GM18951 (cell line): ENCODE measurements around the gene BIRC5.
A peak's percentile ranks its signal among the peaks of the same experiment; 100 is the strongest.
"Not testable (repeated sequence)": the region's sequence is repeated elsewhere in the genome, so short reads cannot be mapped to it uniquely, and the experiment has no call there.

Experiments
- POLR2A ChIP-seq: IDR thresholded peaks from 4 replicates; pipeline ENCODE4 v1.6.1; 2011; ENCODE audit warnings: mild to moderate bottlenecking; ENCODE audit not compliant: insufficient read length, insufficient read depth; ENCODE audit errors: extremely low read depth
- in situ Hi-C: fragments of 300-500 bp; cut with MboI; formaldehyde crosslinking; loops from one replicate; pipeline ENCODE4 v1.12.0; 2022; ENCODE audit warnings: low sequenced_read_pairs, mixed read lengths, inconsistent platforms; ENCODE audit not compliant: unreplicated experiment

The BIRC5 gene

DNA sequence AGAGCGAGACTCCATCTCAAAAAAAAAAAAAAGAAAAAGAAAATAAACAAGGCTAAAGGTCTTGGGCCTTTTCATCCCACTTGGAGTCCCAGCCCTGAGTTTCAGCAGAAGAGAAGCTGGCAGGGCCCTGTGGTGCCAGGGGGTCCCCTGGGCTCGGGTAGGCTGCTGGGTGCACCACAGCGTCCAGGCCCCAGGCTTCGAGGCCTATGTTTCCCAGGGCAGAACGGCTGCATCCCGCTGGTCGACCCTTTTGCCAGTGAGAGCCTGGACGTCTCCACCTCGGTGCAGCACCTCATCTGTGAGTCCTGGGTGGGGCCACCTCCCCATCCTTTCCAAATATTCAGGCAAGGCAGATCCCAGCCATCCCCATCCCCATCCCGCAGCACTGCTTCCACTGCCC lies 19.6 kb downstream of the BIRC5 start:
- no peak for TF ChIP-seq POLR2A
- in situ Hi-C loops = no loop called here

DNA sequence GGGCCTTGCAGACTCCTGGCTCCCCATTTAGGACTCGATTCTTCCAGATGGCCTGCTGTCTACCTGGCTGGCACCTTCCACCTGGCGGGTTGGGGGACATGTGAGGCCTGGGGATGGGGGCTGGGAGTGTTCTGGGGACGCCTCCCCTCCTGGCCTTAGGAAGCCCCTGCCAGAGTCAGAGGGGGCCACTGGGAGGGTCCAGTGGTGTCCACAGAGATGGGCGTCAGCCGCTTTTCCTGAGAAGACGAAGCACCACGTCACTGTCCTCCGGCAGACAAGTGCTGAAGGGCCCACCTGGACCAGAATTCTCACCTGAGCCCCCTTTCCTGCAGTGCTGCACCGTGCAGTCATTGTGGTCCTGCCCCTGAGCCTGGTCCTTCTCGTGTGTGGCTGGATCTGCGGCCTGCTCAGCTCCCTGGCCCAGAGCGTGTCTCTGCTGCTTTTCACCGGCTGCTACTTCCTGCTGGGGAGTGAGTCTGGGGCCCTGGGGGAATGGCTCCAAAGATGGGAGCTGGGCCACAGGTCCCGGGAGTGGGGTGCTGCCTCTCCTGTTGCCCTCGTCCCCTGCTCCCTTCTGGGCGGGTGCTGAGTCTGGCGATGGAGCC lies 20.3 kb downstream of the BIRC5 start:
- no peak for TF ChIP-seq POLR2A

DNA sequence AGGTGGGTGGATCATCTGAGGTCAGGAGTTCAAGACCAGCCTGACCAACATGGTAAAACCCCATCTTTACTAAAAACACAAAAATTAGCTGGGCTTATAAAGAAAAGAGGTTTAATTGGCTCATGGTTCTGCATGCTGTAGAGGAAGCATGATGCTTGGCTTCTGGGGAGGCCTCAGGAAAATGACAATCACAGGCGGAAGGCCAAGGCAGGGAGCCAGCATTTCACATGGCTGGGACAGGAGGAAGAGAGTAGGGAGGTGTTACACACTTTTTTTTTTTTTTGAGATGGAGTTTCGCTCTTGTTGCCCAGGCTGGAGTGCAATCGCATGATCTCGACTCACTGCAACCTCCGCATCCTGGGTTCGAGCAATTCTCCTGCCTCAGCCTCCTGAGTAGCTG lies 21.0 kb downstream of the BIRC5 start:
- in situ Hi-C loops = not testable (repeated sequence)

More for the DNA sequence above, 20.3 kb downstream of the BIRC5 start:
- in situ Hi-C loops = no loop called here

DNA sequence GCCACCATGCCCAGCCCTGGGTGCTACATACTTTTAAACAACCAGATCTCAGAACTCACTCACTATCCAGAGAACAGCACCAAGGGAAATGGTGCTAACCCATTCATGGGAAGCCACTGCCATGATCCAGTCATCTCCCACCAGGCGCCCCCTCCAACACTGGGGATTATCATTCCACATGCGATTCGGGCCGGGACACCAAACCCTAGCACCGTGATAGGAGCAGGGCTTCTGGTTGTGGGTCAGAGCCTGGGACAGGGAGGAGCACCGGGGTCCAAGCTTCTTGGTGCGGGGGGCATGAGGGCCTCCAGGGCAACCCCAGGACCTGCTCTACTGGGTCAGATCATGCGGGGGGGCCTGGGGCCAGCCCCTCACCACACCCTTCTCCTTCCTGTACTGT lies 21.8 kb downstream of the BIRC5 start:
- TF ChIP-seq POLR2A = no peak
- in situ Hi-C loops = no loop called here

DNA sequence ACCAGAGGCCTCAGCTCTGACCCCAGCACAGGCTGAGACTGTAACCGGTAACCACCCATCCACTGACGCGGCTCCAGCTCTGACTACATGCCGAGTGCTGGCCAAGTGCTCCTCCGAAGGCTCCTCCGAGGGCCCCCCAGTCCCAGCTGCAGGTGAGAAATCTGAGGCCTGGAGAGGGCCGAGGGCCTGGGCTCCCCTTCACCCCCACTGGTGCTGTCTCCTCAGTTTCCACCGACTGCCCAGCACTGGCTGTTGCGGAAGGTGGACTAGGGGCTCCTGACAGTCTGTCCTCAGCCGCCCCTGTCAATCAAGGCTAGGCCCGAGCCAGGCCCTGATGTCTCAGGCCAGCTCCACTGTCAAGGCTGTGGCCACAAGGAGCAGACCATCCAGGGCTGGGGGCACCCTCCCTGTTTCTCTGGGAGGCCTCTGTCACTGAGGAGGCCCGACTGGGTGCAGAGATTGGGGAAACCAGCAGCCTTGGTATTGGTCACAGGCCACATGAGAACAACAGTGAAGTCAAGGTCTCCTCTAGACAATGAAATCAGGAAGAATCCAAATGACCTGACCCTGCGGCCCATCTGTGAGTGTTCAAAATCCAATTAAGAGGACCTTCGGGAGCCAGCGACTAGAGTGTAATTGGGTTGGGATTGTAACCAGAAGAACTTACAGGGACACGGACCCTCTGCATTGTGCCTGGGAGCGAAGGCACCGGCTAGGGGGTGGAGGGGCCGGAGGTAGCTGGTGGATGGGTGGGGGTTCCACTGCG lies 22.5 kb downstream of the BIRC5 start:
- in situ Hi-C loops = no loop called here
- no peak for TF ChIP-seq POLR2A

DNA sequence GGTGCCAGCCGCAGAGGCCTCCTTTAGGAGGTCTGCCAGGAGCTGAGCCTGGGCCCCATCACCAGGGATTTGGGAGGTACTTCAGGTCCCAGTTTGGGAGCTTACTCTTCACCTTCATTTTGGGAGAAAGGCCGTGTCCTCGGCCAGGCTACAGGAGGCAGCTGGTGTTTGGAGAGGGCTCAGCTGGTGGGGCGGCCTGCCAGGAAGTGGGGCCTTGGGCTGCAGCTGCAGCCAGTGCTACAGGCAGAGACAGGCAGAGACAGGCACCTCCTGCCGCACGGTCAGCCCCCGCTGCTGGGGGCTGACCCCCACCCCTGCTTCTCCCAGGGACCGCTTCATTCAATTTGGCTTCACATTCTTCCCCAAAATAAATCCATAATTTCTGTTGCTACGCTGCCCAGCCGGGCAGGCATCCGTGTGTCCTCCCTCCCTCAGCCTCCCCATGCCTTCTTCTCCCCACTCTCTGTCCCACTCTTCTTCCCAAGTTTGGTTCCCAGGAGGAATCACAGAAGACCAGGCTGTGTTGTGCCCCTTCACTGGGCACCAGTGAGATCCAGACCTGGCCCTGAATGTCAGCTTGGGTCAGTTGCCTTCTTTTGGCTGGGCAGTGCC lies 23.5 kb downstream of the BIRC5 start:
- no peak for TF ChIP-seq POLR2A
- in situ Hi-C loops = no loop called here

DNA sequence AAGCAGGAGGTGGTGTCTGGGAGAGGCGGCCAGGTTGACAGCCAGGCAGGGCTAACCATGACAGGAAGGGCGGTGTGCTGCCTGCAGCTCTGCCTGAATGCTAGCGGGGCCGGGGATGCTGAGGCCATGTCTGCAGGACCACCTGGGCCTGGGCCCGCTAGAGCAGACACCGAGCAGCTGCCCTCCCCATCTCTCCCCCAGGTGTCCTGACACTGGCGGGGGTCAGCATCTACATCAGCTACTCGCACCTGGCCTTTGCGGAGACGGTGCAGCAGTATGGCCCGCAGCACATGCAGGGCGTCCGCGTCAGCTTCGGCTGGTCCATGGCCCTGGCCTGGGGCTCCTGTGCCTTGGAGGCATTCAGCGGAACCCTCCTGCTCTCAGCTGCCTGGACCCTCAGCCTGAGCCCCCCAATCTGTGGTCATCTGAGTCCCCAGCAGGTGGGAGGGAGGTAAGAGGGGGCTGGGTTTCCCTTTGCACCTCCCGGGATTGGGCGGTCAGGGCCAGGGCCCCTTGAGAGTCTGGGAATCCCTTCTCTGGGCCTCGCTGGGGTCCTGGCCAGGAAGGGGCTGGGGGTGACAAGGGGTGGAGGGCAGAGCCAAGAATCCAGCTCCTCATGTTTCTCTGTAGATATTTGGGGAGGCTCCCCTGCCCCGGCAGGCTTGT lies 24.9 kb downstream of the BIRC5 start:
- TF ChIP-seq POLR2A = no peak
- in situ Hi-C loops = no loop called here

DNA sequence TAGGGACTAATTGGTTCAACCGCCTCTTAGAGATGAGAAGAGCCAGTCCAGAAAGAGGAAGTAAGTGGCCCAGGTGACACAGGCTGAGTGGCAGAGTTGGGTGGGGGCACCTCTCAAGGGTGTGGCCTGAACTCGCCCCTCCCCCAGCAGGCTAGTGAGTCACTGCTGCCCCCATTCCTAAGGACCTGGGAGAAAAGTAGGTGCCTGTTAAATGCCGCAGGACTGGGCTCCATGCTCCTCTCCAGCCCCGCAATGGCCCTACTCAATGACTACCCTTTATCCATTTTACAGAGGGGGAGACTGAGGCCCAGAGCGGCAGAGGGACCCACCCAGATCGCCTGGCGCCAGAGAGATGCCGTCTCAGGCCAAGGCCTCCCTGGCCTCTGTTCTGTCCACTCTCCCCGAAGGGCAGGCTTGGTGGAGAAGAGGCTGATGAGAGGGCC lies 25.5 kb downstream of the BIRC5 start:
- in situ Hi-C loops = no loop called here
- no peak for TF ChIP-seq POLR2A

DNA sequence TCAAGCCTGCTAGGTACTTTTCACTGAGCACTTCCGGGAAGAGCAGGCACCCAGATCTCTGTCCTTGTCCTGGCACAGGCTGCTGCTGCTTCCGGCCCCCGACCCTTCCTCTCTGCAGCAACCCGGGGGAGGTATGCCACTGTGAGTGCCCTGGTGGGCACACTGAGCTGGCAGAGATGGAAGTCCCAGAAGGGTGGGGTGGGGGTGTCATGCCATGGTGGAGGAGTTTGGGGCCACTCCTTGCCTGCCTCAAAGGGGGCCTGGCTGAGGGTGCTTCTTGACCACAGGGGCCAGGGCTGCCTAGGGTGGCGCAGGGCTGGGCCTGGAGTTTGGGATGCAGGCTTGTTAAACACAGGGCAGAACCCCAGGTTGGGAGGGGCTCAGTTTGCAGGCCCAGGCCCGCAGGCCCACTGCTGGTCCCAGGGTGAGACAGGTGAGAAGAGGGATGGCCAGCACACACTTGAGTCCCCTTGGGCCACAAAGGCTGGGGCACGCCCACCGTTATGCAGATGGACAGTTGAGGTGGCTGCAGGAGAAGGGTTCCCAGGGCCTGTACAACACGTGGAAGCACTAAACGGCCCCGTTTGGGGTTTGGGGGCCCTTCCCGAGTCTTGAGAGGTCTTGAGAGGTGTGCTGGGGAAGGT lies 26.1 kb downstream of the BIRC5 start:
- in situ Hi-C loops = no loop called here

DNA sequence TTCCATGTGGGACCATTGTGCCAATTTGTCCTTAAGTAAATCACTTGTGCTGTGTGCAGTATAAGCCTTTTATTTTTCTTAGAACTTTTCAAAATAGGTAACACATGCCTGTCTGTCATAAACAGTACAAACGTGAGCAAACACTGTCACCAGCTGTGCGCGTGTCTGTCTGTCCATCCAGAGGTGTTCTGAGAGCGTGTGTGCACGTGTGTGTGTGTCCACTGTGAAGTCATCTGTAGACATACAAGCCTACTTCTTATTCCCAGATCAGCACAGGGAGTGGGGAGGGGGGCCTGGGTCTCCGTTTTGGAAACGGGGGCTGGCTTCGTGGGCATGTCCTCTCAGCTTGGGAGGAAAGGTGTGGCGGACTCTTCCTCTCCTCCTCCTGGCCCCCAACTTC lies 26.8 kb downstream of the BIRC5 start:
- in situ Hi-C loops = no loop called here
- TF ChIP-seq POLR2A = no peak

More for the DNA sequence above, 26.1 kb downstream of the BIRC5 start:
- no peak for TF ChIP-seq POLR2A

DNA sequence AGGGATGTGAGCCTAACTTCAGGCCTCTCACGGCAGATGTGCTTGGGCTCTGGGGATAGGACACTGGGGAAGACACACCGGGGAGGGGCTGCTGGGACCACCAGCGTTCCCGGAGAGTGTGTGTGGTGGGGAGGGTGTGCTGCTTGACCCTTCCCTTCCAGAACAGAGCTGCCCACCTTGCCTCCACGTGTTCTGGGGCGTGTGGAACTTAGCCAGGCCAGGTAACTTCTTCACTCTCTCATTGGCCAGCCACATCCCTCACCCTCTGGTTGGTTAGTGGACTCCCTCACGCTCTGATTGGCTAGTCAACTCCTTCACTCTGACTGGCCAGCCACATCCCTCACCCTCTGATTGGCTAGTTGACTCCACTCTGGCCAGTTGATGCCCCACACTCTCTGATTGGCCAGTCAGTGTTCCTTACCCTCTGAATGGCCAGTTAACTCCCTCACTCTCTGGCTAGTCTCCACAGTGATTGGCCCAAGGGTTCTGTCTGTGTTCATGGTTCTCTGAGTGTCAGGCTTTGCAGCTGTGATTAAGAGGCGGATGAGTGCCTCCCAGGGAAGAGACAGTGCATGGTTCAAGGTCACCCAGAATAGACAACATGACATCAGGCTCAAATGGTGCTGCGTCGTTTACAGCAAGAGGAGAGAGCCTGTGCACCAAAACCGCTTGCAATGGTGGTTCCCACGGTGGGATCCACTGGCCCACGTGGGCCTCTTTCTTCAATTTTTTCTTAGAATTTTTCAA lies 27.4 kb downstream of the BIRC5 start:
- in situ Hi-C loops = no loop called here
- TF ChIP-seq POLR2A = no peak

DNA sequence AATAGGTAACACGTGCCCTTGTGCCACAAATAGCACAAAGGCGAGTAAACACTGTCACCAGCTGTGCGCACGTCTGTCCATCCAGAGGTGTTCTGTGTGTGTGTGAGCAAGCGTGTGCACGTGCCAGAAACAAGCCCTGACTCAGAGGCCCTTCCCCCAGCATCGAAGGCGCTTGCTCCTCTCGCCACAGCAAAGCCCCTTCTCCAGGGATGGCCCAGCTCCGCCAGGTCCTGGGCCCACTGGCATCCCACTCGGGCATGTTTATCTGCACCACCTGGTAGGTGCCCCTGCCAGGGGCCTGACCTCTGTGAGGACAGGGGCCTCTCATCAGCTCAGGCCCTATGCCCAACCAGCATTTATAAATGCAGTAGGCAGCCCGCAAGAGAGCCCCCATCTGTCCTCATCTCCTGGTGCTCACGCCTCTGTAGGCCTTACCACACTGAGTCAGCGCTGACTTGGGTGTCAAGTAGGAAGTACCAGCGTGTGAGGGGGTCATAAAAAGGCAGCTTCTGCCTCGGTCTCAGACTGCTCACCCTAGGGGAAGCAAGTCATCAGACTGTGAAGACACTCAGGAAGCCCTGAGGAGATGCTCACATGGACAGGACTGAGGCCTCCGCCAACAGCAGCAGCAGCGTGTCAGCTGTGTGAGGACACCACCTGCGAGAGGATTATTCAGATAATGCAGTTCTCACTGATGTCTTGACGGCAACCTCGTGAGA lies 28.1 kb downstream of the BIRC5 start:
- TF ChIP-seq POLR2A = peak; percentile 32
- in situ Hi-C loops = no loop called here
